ENCODE data around the gene PLXNB1. TPM values are rescaled to one million over a fixed set of nuclear protein-coding genes. Genes with fewer than 3 reads are reported as not detected.

The PLXNB1 gene
- total and polyA plus RNA-seq, 2 of the 13 experiments (the other 11 are each of a cell fraction or from before 2014, with no cell fraction given): 86.0 to 143 TPM

GRCh38 chr3:48422272-48422671 lies 7.6 kb downstream of the PLXNB1 start (continued):
- peak; percentile 65 for TF ChIP-seq HNF4G (IDR thresholded peaks at IDR 0.05; ENCODE audit: borderline replicate concordance, low read depth, low read length)
- TF ChIP-seq HNF4G (CRISPR knock-in tag; IDR thresholded peaks at IDR 0.05; ENCODE audit: borderline replicate concordance, low read depth): no peak
- no peak for TF ChIP-seq MXI1 (IDR thresholded peaks at IDR 0.05; ENCODE audit: borderline replicate concordance, low read depth, low read length)
- no peak for TF ChIP-seq ATF5 (CRISPR knock-in tag; IDR thresholded peaks at IDR 0.05; ENCODE audit: low read depth)
- TF ChIP-seq, protein P1, sequence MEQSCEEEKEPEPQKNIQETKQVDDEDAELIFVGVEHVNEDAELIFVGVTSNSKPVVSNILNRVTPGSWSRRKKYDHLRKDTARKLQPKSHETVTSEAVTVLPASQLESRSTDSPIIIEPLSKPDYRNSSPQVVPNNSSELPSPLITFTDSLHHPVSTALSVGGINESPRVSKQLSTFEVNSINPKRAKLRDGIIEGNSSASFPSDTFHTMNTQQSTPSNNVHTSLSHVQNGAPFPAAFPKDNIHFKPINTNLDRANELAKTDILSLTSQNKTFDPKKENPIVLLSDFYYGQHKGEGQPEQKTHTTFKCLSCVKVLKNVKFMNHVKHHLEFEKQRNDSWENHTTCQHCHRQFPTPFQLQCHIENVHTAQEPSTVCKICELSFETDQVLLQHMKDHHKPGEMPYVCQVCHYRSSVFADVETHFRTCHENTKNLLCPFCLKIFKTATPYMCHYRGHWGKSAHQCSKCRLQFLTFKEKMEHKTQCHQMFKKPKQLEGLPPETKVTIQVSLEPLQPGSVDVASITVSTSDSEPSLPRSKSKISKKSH (CRISPR knock-in tag; IDR thresholded peaks at IDR 0.05; ENCODE audit: borderline replicate concordance): no peak
- TF ChIP-seq, protein P2, sequence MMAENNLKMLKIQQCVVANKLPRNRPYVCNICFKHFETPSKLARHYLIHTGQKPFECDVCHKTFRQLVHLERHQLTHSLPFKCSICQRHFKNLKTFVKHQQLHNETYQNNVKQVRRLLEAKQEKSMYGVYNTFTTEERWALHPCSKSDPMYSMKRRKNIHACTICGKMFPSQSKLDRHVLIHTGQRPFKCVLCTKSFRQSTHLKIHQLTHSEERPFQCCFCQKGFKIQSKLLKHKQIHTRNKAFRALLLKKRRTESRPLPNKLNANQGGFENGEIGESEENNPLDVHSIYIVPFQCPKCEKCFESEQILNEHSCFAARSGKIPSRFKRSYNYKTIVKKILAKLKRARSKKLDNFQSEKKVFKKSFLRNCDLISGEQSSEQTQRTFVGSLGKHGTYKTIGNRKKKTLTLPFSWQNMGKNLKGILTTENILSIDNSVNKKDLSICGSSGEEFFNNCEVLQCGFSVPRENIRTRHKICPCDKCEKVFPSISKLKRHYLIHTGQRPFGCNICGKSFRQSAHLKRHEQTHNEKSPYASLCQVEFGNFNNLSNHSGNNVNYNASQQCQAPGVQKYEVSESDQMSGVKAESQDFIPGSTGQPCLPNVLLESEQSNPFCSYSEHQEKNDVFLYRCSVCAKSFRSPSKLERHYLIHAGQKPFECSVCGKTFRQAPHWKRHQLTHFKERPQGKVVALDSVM (CRISPR knock-in tag; IDR thresholded peaks at IDR 0.05): no peak
- no peak for TF ChIP-seq ZNF496 (CRISPR knock-in tag; IDR thresholded peaks at IDR 0.05; ENCODE audit: insufficient replicate concordance)
- no peak for TF ChIP-seq SRSF9 (IDR thresholded peaks at IDR 0.05; ENCODE audit: borderline replicate concordance, insufficient read depth, low read depth, low read length, poor library complexity, severe bottlenecking)
- TF ChIP-seq RAD21 (CRISPR knock-in tag; IDR thresholded peaks at IDR 0.05): 0 out of 2 replicates have a peak, but pooled peaks have one; percentile 26
- peak; percentile 71 for TF ChIP-seq HNF4A (CRISPR knock-in tag; IDR thresholded peaks at IDR 0.05)
- no peak for TF ChIP-seq ZNF781 (CRISPR knock-in tag; IDR thresholded peaks at IDR 0.05; ENCODE audit: borderline replicate concordance, not compliant biosample characterization)
- TF ChIP-seq DMTF1 (CRISPR knock-in tag; IDR thresholded peaks at IDR 0.05): no peak
- TF ChIP-seq, protein P3, sequence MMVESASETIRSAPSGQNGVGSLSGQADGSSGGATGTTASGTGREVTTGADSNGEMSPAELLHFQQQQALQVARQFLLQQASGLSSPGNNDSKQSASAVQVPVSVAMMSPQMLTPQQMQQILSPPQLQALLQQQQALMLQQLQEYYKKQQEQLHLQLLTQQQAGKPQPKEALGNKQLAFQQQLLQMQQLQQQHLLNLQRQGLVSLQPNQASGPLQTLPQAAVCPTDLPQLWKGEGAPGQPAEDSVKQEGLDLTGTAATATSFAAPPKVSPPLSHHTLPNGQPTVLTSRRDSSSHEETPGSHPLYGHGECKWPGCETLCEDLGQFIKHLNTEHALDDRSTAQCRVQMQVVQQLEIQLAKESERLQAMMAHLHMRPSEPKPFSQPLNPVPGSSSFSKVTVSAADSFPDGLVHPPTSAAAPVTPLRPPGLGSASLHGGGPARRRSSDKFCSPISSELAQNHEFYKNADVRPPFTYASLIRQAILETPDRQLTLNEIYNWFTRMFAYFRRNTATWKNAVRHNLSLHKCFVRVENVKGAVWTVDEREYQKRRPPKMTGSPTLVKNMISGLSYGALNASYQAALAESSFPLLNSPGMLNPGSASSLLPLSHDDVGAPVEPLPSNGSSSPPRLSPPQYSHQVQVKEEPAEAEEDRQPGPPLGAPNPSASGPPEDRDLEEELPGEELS (CRISPR knock-in tag; IDR thresholded peaks at IDR 0.05): no peak
- TF ChIP-seq, protein P4, sequence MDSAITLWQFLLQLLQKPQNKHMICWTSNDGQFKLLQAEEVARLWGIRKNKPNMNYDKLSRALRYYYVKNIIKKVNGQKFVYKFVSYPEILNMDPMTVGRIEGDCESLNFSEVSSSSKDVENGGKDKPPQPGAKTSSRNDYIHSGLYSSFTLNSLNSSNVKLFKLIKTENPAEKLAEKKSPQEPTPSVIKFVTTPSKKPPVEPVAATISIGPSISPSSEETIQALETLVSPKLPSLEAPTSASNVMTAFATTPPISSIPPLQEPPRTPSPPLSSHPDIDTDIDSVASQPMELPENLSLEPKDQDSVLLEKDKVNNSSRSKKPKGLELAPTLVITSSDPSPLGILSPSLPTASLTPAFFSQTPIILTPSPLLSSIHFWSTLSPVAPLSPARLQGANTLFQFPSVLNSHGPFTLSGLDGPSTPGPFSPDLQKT (CRISPR knock-in tag; IDR thresholded peaks at IDR 0.05; ENCODE audit: borderline replicate concordance): no peak
- TF ChIP-seq BRCA1 (CRISPR knock-in tag; IDR thresholded peaks at IDR 0.05): no peak

Data from HepG2 (cell line).